T-helper 17 cell (primary cell): ENCODE measurements around the gene RFX2. TPM values are rescaled to one million over a fixed set of nuclear protein-coding genes. Genes with fewer than 3 reads are reported as not detected.
"Not testable (repeated sequence)": the region's sequence is repeated elsewhere in the genome, so short reads cannot be mapped to it uniquely, and the experiment has no call there.

Experiments
- ATAC-seq: fragments of 150-1000 bp; cut with Tn5 transposase; 2 replicates; pipeline ENCODE4 v1.10.0; 2021; ENCODE audit warnings: mild to moderate bottlenecking, moderate library complexity
- DNase-seq, 3 donors: peaks; one replicate each; pipeline versions ENCODE4 v3.0.0 to v3.0.0-alpha.2; 2020 to 2021
- H3K9me3 ChIP-seq: one replicate; pipeline ENCODE4 v1.7.0; 2013; ENCODE audit warnings: low read length, mild to moderate bottlenecking; ENCODE audit not compliant: control insufficient read depth, poor library complexity, severe bottlenecking
- H3K27ac Mint-ChIP-seq: one replicate; pipeline ENCODE4 v1.8.0; 2022; ENCODE audit warnings: mild to moderate bottlenecking, moderate library complexity, mixed read lengths
- H3K27me3 Mint-ChIP-seq: one replicate; pipeline ENCODE4 v1.8.0; 2022; ENCODE audit warnings: mixed read lengths
- H3K36me3 Mint-ChIP-seq: one replicate; pipeline ENCODE4 v1.8.0; 2022; ENCODE audit warnings: low read depth, mixed read lengths
- H3K4me1 Mint-ChIP-seq: one replicate; pipeline ENCODE4 v1.8.0; 2022; ENCODE audit warnings: mild to moderate bottlenecking, mixed read lengths
- H3K4me3 Mint-ChIP-seq: one replicate; pipeline ENCODE4 v1.8.0; 2022; ENCODE audit warnings: mild to moderate bottlenecking, moderate library complexity, mixed read lengths
- total RNA-seq, 4 donors: library from RNA in 2 of 4; stranded (reverse) in 2 of 4; gene quantifications; one replicate each; pipeline ENCODE4 v1.2.3 and lab custom pipeline; 2022 to 2026

RFX2 gene
- total RNA-seq, 2 donors from 2014 or later = 9.0 to 23.3 TPM

GRCh38 chr19:5987077-5987818 lies 123.1 kb downstream of the RFX2 start:
- DNase-seq (peak; percentile 52 to 61 (median 59)), ATAC-seq (peak; percentile 77)
- Mint-ChIP-seq H3K4me1 (peaks cover 16% of the 10 kb centered on the region), H3K36me3 (peaks cover 2% of the 10 kb centered on the region), H3K27me3 (no peaks in the 10 kb centered on the region), H3K27ac (peak overlapping the region; percentile 72), H3K4me3 (peak overlapping the region; percentile 72)
- no peaks in the 10 kb centered on the region for H3K9me3 ChIP-seq

- H3K4me3 Mint-ChIP-seq, H3K27ac Mint-ChIP-seq, H3K27me3 Mint-ChIP-seq, DNase-seq, ATAC-seq, H3K36me3 Mint-ChIP-seq, H3K9me3 ChIP-seq: not testable (repeated sequence)
- H3K4me1 Mint-ChIP-seq = peaks cover 18% of the 10 kb centered on the region
Observed at GRCh38 chr19:5985837-5986236, 124.5 kb downstream of the RFX2 start.

- H3K27ac Mint-ChIP-seq = no peak overlapping the region
- no peak for DNase-seq
- no peak overlapping the region for H3K4me3 Mint-ChIP-seq
- no peaks in the 10 kb centered on the region for H3K27me3 Mint-ChIP-seq
- peaks cover 2% of the 10 kb centered on the region for H3K36me3 Mint-ChIP-seq
- H3K9me3 ChIP-seq = no peaks in the 10 kb centered on the region
- ATAC-seq = no peak
- H3K4me1 Mint-ChIP-seq = peaks cover 18% of the 10 kb centered on the region
Observed at GRCh38 chr19:5985098-5985783, 125.1 kb downstream of the RFX2 start.

- no peak overlapping the region for H3K4me3 Mint-ChIP-seq
- H3K9me3 ChIP-seq = no peaks in the 10 kb centered on the region
- H3K36me3 Mint-ChIP-seq = peaks cover under 1% of the 10 kb centered on the region
- no peak for ATAC-seq
- H3K27ac Mint-ChIP-seq = peak overlapping the region; percentile 32
- no peak for DNase-seq
- H3K27me3 Mint-ChIP-seq = no peaks in the 10 kb centered on the region
- H3K4me1 Mint-ChIP-seq = peaks cover 19% of the 10 kb centered on the region
Observed at GRCh38 chr19:5984600-5984999, 125.7 kb downstream of the RFX2 start.

- Mint-ChIP-seq H3K4me1 (peaks cover 21% of the 10 kb centered on the region), H3K4me3 (no peak overlapping the region), H3K36me3 (no peaks in the 10 kb centered on the region), H3K27ac (no peak overlapping the region), H3K27me3 (no peaks in the 10 kb centered on the region)
- ATAC-seq (no peak), DNase-seq (no peak)
- H3K9me3 ChIP-seq = no peaks in the 10 kb centered on the region
Observed at GRCh38 chr19:5983367-5983955, 126.8 kb downstream of the RFX2 start.

- ATAC-seq = no peak
- Mint-ChIP-seq H3K27ac (peak overlapping the region; percentile 95), H3K4me1 (peaks cover 42% of the 10 kb centered on the region), H3K36me3 (peaks cover 8% of the 10 kb centered on the region), H3K27me3 (no peaks in the 10 kb centered on the region), H3K4me3 (peak overlapping the region; percentile 98)
- no peaks in the 10 kb centered on the region for H3K9me3 ChIP-seq
- DNase-seq = no peak
Observed at GRCh38 chr19:5978606-5979552, 131.4 kb downstream of the RFX2 start.

GRCh38 chr19:5977785-5978605 lies 132.3 kb downstream of the RFX2 start, which contains the start of gene RANBP3:
Gene RANBP3, minus strand, starts transcription at chr19:5978140. Its CDS starts 58 bp downstream, at chr19:5978082.
- Mint-ChIP-seq H3K36me3 (peaks cover 8% of the 10 kb centered on the region), H3K4me1 (peaks cover 42% of the 10 kb centered on the region)
- peak; percentile 98 to 100 (median 99) for DNase-seq

GRCh38 chr19:5977222-5977784 lies 133.0 kb downstream of the RFX2 start:
- H3K9me3 ChIP-seq = no peaks in the 10 kb centered on the region
- DNase-seq (no peak), ATAC-seq (peak; percentile 1)
- Mint-ChIP-seq H3K27ac (peak overlapping the region; percentile 95), H3K36me3 (peaks cover 8% of the 10 kb centered on the region), H3K4me3 (peak overlapping the region; percentile 98), H3K4me1 (peaks cover 43% of the 10 kb centered on the region), H3K27me3 (no peaks in the 10 kb centered on the region)

More at GRCh38 chr19:5977785-5978605, 132.3 kb downstream of the RFX2 start, which contains the start of gene RANBP3:
- H3K4me3 Mint-ChIP-seq = peak within 1 kb of the TSS; percentile 98
- H3K27ac Mint-ChIP-seq = peak within 1 kb of the TSS; percentile 95
- no peaks in the 10 kb centered on the region for H3K9me3 ChIP-seq
- peak; percentile 91 for ATAC-seq
- no peaks in the 10 kb centered on the region for H3K27me3 Mint-ChIP-seq

GRCh38 chr19:5976768-5977167 lies 133.5 kb downstream of the RFX2 start:
- Mint-ChIP-seq H3K4me3 (peak overlapping the region; percentile 98), H3K27me3 (no peaks in the 10 kb centered on the region), H3K27ac (peak overlapping the region; percentile 95), H3K36me3 (peaks cover 8% of the 10 kb centered on the region), H3K4me1 (peaks cover 45% of the 10 kb centered on the region)
- ATAC-seq (no peak), DNase-seq (no peak)
- no peaks in the 10 kb centered on the region for H3K9me3 ChIP-seq

- peak overlapping the region; percentile 95 for H3K27ac Mint-ChIP-seq
- peaks cover 53% of the 10 kb centered on the region for H3K4me1 Mint-ChIP-seq
Observed at GRCh38 chr19:5975388-5975728, 134.9 kb downstream of the RFX2 start.

GRCh38 chr19:5974721-5975387 lies 135.4 kb downstream of the RFX2 start:
- no peak for DNase-seq
- Mint-ChIP-seq H3K36me3 (peaks cover 8% of the 10 kb centered on the region), H3K4me3 (peak overlapping the region; percentile 67), H3K27ac (peak overlapping the region; percentile 95), H3K4me1 (peaks cover 54% of the 10 kb centered on the region), H3K27me3 (no peaks in the 10 kb centered on the region)
- H3K9me3 ChIP-seq = no peaks in the 10 kb centered on the region
- peak; percentile 19 for ATAC-seq

More at GRCh38 chr19:5975388-5975728, 134.9 kb downstream of the RFX2 start:
- ATAC-seq (no peak), DNase-seq (no peak)
- H3K4me3 Mint-ChIP-seq = peak overlapping the region; percentile 98
- no peaks in the 10 kb centered on the region for H3K9me3 ChIP-seq
- H3K27me3 Mint-ChIP-seq = no peaks in the 10 kb centered on the region
- peaks cover 8% of the 10 kb centered on the region for H3K36me3 Mint-ChIP-seq
